ENCODE measurements around the gene INPPL1. TPM values are rescaled to one million over a fixed set of nuclear protein-coding genes. Genes with fewer than 3 reads are reported as not detected.
"Not testable (repeated sequence)": the region's sequence is repeated elsewhere in the genome, so short reads cannot be mapped to it uniquely, and the experiment has no call there.

INPPL1 gene
- polyA plus RNA-seq, 3 donors from 2014 or later = 3.5 to 13.8 (median 5.8) TPM

GRCh38 chr11:72247584-72247983, 23.0 kb downstream of the INPPL1 start:
- H3K27me3 Mint-ChIP-seq (ENCODE audit: low read depth in 3 of 3) = peaks cover 3 to 19% (median 7%) of the 10 kb centered on the region in 3 donors
- no peak overlapping the region for H3K4me3 Mint-ChIP-seq
- H3K9me3 Mint-ChIP-seq = peaks cover 0 to 3% (median 0%) of the 10 kb centered on the region in 6 donors
- no peaks in the 10 kb centered on the region for H3K36me3 Mint-ChIP-seq
- peaks cover 6 to 9% of the 10 kb centered on the region in 2 donors for H3K4me1 Mint-ChIP-seq
- no peak overlapping the region for H3K27ac Mint-ChIP-seq
- DNase-seq = no peak

- Mint-ChIP-seq H3K9me3 (no peaks in the 10 kb centered on the region), H3K27ac (no peak overlapping the region), H3K36me3 (no peaks in the 10 kb centered on the region), H3K4me3 (no peak overlapping the region), H3K27me3 (ENCODE audit: low read depth in 3 of 3) (peaks cover 0 to 4% (median 3%) of the 10 kb centered on the region in 3 donors), H3K4me1 (no peaks in the 10 kb centered on the region)
- DNase-seq = no peak
These were observed 25.4 kb downstream of the INPPL1 start for GRCh38 chr11:72249961-72250360.

- H3K27ac Mint-ChIP-seq = no peak overlapping the region
These were observed 26.3 kb downstream of the INPPL1 start for GRCh38 chr11:72250661-72251464.

GRCh38 chr11:72251614-72252013, 27.0 kb downstream of the INPPL1 start:
- Mint-ChIP-seq H3K27ac (no peak overlapping the region), H3K36me3 (no peaks in the 10 kb centered on the region), H3K27me3 (ENCODE audit: low read depth in 3 of 3) (peaks cover 0 to 4% (median 3%) of the 10 kb centered on the region in 3 donors), H3K9me3 (no peaks in the 10 kb centered on the region), H3K4me1 (no peaks in the 10 kb centered on the region), H3K4me3 (no peak overlapping the region)
- DNase-seq = no peak

More at GRCh38 chr11:72250661-72251464, 26.3 kb downstream of the INPPL1 start:
- H3K4me3 Mint-ChIP-seq = no peak overlapping the region
- no peaks in the 10 kb centered on the region for H3K36me3 Mint-ChIP-seq
- DNase-seq = no peak
- H3K9me3 Mint-ChIP-seq = no peaks in the 10 kb centered on the region
- no peaks in the 10 kb centered on the region for H3K4me1 Mint-ChIP-seq
- peaks cover 0 to 4% (median 3%) of the 10 kb centered on the region in 3 donors for H3K27me3 Mint-ChIP-seq (ENCODE audit: low read depth in 3 of 3)

- Mint-ChIP-seq H3K36me3 (no peaks in the 10 kb centered on the region), H3K27ac (no peak overlapping the region), H3K4me3 (no peak overlapping the region), H3K9me3 (no peaks in the 10 kb centered on the region), H3K4me1 (no peaks in the 10 kb centered on the region), H3K27me3 (ENCODE audit: low read depth in 3 of 3) (peaks cover 2 to 4% (median 3%) of the 10 kb centered on the region in 3 donors)
- no peak for DNase-seq
These were observed 28.8 kb downstream of the INPPL1 start for GRCh38 chr11:72253392-72253791.

- Mint-ChIP-seq H3K27me3 (ENCODE audit: low read depth in 3 of 3) (peaks cover 2 to 4% (median 3%) of the 10 kb centered on the region in 3 donors), H3K4me1 (no peaks in the 10 kb centered on the region), H3K27ac (no peak overlapping the region), H3K4me3 (no peak overlapping the region), H3K36me3 (no peaks in the 10 kb centered on the region), H3K9me3 (no peaks in the 10 kb centered on the region)
- no peak for DNase-seq
These were observed 29.9 kb downstream of the INPPL1 start for GRCh38 chr11:72254299-72254993.

- Mint-ChIP-seq H3K27ac (no peak overlapping the region), H3K4me1 (no peaks in the 10 kb centered on the region), H3K9me3 (no peaks in the 10 kb centered on the region), H3K27me3 (ENCODE audit: low read depth in 3 of 3) (peaks cover 0 to 4% (median 3%) of the 10 kb centered on the region in 3 donors), H3K36me3 (no peaks in the 10 kb centered on the region), H3K4me3 (no peak overlapping the region)
- no peak for DNase-seq
These were observed 33.0 kb downstream of the INPPL1 start for GRCh38 chr11:72257570-72257969.

GRCh38 chr11:72259490-72259889, 34.9 kb downstream of the INPPL1 start:
- Mint-ChIP-seq H3K27me3 (ENCODE audit: low read depth in 3 of 3) (peaks cover 0 to 5% (median 3%) of the 10 kb centered on the region in 3 donors), H3K4me1 (no peaks in the 10 kb centered on the region), H3K9me3 (no peaks in the 10 kb centered on the region), H3K4me3 (no peak overlapping the region), H3K27ac (no peak overlapping the region), H3K36me3 (no peaks in the 10 kb centered on the region)
- DNase-seq = no peak

GRCh38 chr11:72260574-72260973, 36.0 kb downstream of the INPPL1 start:
- H3K27me3 Mint-ChIP-seq (ENCODE audit: low read depth in 3 of 3) = peaks cover 0 to 5% (median 3%) of the 10 kb centered on the region in 3 donors

GRCh38 chr11:72263361-72263760, 38.8 kb downstream of the INPPL1 start:
- Mint-ChIP-seq H3K27me3 (ENCODE audit: low read depth in 3 of 3) (peaks cover 0 to 9% (median 2%) of the 10 kb centered on the region in 3 donors), H3K27ac (no peak overlapping the region), H3K4me1 (no peaks in the 10 kb centered on the region)

More at GRCh38 chr11:72260574-72260973, 36.0 kb downstream of the INPPL1 start:
- H3K4me3 Mint-ChIP-seq = no peak overlapping the region
- no peak for DNase-seq
- H3K4me1 Mint-ChIP-seq = no peaks in the 10 kb centered on the region
- no peaks in the 10 kb centered on the region for H3K36me3 Mint-ChIP-seq
- no peaks in the 10 kb centered on the region for H3K9me3 Mint-ChIP-seq
- H3K27ac Mint-ChIP-seq = no peak overlapping the region

GRCh38 chr11:72265951-72266350, 41.4 kb downstream of the INPPL1 start:
- H3K27me3 Mint-ChIP-seq (ENCODE audit: low read depth in 3 of 3) = peaks cover 2 to 9% (median 4%) of the 10 kb centered on the region in 3 donors

More at GRCh38 chr11:72263361-72263760, 38.8 kb downstream of the INPPL1 start:
- Mint-ChIP-seq H3K36me3 (no peaks in the 10 kb centered on the region), H3K9me3 (no peaks in the 10 kb centered on the region), H3K4me3 (no peak overlapping the region)
- DNase-seq = no peak

GRCh38 chr11:72266960-72267359, 42.4 kb downstream of the INPPL1 start:
- not testable (repeated sequence) for H3K4me3 Mint-ChIP-seq, H3K9me3 Mint-ChIP-seq, H3K4me1 Mint-ChIP-seq, H3K36me3 Mint-ChIP-seq, DNase-seq, H3K27ac Mint-ChIP-seq
- peaks cover 2 to 11% (median 2%) of the 10 kb centered on the region in 3 donors for H3K27me3 Mint-ChIP-seq (ENCODE audit: low read depth in 3 of 3)

More at GRCh38 chr11:72265951-72266350, 41.4 kb downstream of the INPPL1 start:
- Mint-ChIP-seq H3K4me1 (peaks cover 0 to 7% of the 10 kb centered on the region in 2 donors), H3K4me3 (no peak overlapping the region), H3K27ac (no peak overlapping the region), H3K9me3 (no peaks in the 10 kb centered on the region), H3K36me3 (no peaks in the 10 kb centered on the region)
- DNase-seq = no peak

GRCh38 chr11:72267956-72268617, 43.5 kb downstream of the INPPL1 start:
- Mint-ChIP-seq H3K4me1 (peaks cover 0 to 7% of the 10 kb centered on the region in 2 donors), H3K27me3 (ENCODE audit: low read depth in 3 of 3) (peaks cover 2 to 7% (median 4%) of the 10 kb centered on the region in 3 donors), H3K27ac (no peak overlapping the region), H3K36me3 (no peaks in the 10 kb centered on the region), H3K9me3 (no peaks in the 10 kb centered on the region), H3K4me3 (no peak overlapping the region)
- no peak for DNase-seq

GRCh38 chr11:72271980-72272379, 47.4 kb downstream of the INPPL1 start:
- DNase-seq = no peak
- H3K36me3 Mint-ChIP-seq = no peaks in the 10 kb centered on the region
- peaks cover 0 to 7% of the 10 kb centered on the region in 2 donors for H3K4me1 Mint-ChIP-seq
- H3K9me3 Mint-ChIP-seq = peaks cover 0 to 2% (median 0%) of the 10 kb centered on the region in 6 donors
- H3K27ac Mint-ChIP-seq = no peak overlapping the region
- no peak overlapping the region for H3K4me3 Mint-ChIP-seq
- peaks cover 2 to 8% (median 4%) of the 10 kb centered on the region in 3 donors for H3K27me3 Mint-ChIP-seq (ENCODE audit: low read depth in 3 of 3)
